CD4-positive, alpha-beta T cell treated with Interferon gamma for 1 hour (primary cell): ENCODE results near the gene C8G.

Experiments
- DNase-seq: peaks from one replicate; pipeline ENCODE4 v3.0.0-alpha.2; 2020

C8G gene

DNA sequence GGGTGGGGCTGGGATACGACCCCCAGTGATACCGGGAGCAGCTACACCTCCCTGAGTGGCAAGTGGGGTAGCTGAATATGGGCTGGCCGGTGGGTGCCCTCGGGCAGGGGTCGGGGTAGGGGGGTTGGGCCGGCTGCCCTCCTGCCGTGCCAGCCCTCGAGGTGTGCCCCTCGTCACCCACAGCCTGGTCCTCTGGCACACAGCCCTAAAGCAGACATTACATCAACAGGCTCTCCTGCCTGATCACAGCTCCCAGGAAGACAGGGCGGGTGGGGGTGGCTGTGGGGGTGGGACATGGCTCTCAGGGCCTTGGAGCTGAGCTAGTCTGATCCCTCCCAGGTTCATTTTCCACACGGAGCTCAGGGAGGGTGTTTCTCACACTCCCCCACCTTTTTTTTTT is 23.7 kb upstream of the C8G start:
- DNase-seq: no peak

DNA sequence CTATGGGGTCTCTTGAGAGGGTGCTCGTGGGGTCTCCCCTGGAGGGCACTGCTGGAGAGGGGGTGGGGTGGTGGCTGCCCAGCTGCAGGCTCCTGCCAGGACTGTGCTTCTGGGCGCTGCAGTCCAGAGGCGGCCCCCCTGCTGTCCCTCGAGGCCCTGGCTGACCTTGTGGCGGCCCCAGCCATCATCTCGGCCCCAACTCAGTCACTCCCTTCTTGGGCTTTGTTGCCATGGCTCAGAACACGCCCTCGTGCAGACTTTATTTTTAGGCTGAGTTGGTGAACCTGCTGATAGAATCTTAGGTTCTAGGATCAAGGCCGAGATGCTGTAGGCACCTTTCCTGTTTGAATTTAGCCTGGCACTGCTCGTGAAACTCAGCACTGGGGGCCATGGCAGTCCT is 23.3 kb upstream of the C8G start:
- no peak for DNase-seq

- no peak for DNase-seq
Measured at GRCh38 chr9:136922540-136922939, 22.5 kb upstream of the C8G start.

GRCh38 chr9:136923881-136924280 is 21.2 kb upstream of the C8G start:
- DNase-seq: no peak

- DNase-seq: no peak
Measured at GRCh38 chr9:136925414-136926153, 19.5 kb upstream of the C8G start.

GRCh38 chr9:136926154-136926704 is 18.8 kb upstream of the C8G start:
- no peak for DNase-seq

DNA sequence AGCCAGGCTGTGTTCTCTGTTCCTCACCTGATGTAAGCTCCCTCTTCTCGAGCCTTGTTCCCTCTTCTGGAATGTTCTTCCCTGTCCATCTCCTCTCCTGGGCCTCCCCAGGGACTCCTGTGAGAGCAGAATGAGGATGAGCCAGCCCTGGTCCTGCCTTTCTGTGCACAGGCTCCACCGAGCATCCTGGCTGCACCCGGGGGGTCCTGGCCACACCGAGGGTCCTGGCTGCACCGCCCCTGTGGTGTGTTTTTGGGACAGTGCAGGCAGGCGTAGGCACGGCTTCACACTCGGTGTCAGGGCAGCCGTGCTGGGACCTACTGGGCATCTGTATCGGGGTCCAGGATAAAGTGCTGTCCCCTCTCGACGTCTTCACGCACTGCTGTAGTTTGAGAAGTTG is 18.3 kb upstream of the C8G start:
- DNase-seq: no peak

GRCh38 chr9:136927343-136928271 is 17.4 kb upstream of the C8G start:
- DNase-seq: no peak

- DNase-seq: no peak
Measured at GRCh38 chr9:136928591-136928990, 16.5 kb upstream of the C8G start.

- DNase-seq: no peak
Measured at GRCh38 chr9:136930014-136930413, 15.0 kb upstream of the C8G start.

- no peak for DNase-seq
Measured at GRCh38 chr9:136931611-136932130, 13.4 kb upstream of the C8G start.

DNA sequence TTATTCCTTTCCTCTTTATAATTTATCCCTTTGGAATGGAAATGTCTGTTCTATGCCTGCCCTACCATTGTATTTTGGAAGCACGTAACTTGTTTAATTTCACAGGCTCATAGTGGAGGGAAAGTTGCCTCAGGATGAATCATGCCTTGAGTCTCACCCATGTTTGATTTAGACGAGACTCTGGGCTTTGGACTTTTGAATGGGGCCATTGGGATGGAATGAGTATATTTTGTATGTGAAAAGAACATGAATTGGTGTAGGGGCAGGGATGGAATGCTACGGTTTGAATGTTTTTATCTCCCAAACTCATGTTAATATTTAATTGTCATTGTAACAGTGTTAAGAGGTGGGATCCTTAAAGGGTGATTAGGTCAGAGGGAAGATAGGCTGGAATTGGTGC is 10.8 kb upstream of the C8G start:
- no peak for DNase-seq

GRCh38 chr9:136935651-136936050 is 9.4 kb upstream of the C8G start:
- no peak for DNase-seq

- no peak for DNase-seq
Measured at GRCh38 chr9:136936645-136937170, 8.3 kb upstream of the C8G start.

- DNase-seq: no peak
Measured at GRCh38 chr9:136937186-136938001, 7.6 kb upstream of the C8G start.

- no peak for DNase-seq
Measured at GRCh38 chr9:136939431-136939995, 5.5 kb upstream of the C8G start.

DNA sequence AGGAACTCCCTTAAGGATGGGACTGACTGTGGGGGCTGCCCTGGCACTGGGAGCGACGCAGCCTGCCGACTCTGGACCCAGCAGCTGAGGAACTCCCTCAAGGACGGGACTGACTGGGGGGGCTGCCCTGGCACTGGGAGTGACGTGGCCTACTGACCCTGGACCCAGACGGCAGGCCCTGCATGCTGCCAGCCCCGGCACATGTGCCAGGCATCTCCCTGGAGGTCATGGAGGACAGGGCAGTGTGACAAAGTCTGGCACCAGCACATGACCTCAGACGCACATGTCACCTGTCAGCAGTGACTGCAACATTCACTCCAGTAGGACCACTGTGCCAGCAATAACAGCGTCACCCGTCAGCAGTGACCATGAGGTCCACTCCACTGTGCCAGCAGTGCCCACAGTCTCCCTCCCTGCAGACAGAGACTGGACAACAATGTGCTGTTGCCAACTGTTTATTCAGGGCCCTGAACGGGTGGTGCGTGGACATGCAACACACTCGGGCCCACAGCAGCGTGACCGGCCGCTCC is 5.0 kb upstream of the C8G start:
- DNase-seq: no peak

DNA sequence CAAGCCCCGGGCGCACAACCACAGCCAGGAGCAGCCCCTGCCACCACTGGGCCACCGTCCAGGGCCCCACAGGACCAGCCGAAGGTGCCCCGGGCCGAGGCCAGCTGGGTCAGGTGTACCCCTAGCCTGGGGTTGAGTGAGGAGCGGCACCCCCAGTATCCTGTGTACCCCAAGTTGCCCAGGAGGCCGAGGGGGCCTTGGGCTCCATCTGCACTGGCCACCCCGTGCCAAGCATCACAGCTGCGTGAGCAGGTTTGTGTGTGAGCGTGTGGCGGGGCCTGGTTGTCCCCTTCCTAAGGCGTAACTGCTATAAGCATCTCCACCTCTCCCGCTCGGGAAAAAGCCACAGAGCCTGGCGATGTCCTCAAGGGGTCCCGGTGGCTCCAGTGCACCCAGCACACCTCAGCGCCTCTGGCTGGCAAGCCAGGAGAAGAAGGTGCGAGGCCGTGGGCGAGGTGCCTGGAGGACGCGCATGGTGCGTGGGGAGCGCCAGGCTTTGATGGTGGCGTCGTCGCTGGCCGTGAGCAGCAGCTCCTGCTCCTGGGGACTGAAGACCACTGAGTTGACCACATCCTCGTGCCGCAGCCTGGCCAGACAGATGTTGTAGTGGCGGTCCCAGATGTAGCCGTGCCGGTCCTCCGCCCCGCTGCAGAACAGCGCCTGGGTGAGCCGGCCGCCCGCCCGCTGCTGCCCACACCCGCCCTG is 4.4 kb upstream of the C8G start:
- no peak for DNase-seq

GRCh38 chr9:136941231-136942111 is 3.6 kb upstream of the C8G start:
- DNase-seq: no peak
